NOMO-1 (cell line): ENCODE results near the gene NIFK.
"Not testable (repeated sequence)": the region's sequence is repeated elsewhere in the genome, so short reads cannot be mapped to it uniquely, and the experiment has no call there.

ENCODE experiments used
- DNase-seq, 2 experiments: peaks; one replicate each; lab custom pipeline; 2025; ENCODE audit not compliant: unreplicated experiment in 2 of 2; lab: John Stamatoyannopoulos, UW

Gene NIFK

DNA sequence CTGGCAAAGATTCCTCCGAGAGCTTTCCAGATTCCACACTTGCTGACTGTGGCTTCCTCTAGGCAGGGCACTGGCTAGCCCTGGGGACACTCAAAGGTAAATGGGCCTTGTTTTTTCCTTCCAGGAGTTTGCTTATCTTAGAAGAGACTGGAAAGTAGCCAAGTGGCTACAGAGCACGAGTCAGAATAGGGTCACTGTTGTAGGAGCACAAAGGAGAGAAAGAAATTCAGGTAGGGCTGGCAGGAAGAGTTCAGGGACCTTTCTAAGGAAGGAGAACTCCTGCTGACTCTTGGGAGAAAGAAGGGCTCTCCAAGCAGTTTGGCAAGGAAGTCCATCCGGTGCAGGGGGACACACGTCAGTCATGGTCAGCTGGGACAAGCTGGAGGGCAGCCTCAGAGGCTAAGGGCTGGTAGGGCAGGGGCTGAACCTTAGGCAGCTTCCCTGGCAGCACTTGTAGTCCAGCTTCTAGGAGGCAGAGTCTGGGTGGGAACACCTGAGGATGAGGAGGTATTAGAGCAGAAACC, 39.5 kb downstream of the NIFK start:
- DNase-seq: no peak

GRCh38 chr2:121696410-121696930, 40.2 kb downstream of the NIFK start:
- DNase-seq: no peak

- no peak for DNase-seq
Observed at GRCh38 chr2:121695171-121695451, 41.6 kb downstream of the NIFK start.

- DNase-seq: no peak
Observed at GRCh38 chr2:121694398-121695170, 42.1 kb downstream of the NIFK start.

DNA sequence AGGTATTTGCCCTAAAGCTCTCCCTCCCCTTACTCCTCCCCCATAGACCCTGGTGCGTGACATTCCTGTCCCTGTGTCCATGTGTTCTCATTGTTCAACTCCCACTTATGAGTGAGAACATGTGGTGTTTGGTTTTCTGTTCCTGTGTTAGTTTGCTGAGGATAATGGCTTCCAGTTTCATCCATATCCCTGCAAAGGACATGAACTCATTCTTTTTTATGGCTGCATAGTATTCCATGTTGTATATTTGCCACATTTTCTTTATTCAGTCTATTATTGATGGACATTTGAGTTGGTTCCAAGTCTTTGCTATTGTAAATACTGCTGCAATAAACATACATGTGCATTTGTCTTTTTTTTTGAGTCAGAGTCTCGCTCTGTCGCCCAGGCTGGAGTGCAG, 46.1 kb downstream of the NIFK start:
- not testable (repeated sequence) for DNase-seq

GRCh38 chr2:121690095-121690494, 46.6 kb downstream of the NIFK start:
- DNase-seq: no peak

- no peak for DNase-seq
Observed at GRCh38 chr2:121689356-121689755, 47.3 kb downstream of the NIFK start.

GRCh38 chr2:121688820-121689219, 47.9 kb downstream of the NIFK start:
- no peak for DNase-seq

DNA sequence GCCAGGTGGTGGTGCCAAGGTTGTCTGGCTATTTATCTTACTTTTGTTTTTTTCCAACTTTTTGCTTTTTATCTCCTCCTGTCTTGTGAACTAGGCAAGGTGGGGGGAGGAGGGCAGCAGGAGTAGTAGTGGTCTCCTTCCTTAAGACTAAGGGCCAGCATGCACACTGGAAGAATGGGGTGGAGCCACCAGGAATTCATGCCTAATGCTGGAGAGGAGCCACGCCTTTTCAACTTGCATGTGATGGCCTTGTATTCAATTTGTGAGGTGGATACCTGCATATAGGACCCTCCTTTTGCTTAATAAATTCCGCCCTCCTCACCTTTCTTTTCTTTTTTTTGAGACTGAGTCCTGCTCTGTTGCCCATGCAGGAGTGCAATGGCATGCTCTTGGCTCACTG, 49.8 kb downstream of the NIFK start:
- DNase-seq: no peak

- no peak for DNase-seq
Observed at GRCh38 chr2:121686218-121686617, 50.5 kb downstream of the NIFK start.

GRCh38 chr2:121682396-121683298, 54.0 kb downstream of the NIFK start:
- DNase-seq: no peak

- no peak for DNase-seq
Observed at GRCh38 chr2:121677855-121678254, 58.8 kb downstream of the NIFK start.
